Neural cell (in vitro differentiated cells): Measurements from ENCODE around the gene NFE2. TPM values are rescaled to one million over a fixed set of nuclear protein-coding genes. Genes with fewer than 3 reads are reported as not detected.

ENCODE experiments used
- H2AFZ ChIP-seq: fragments of 200-600, 300-800 bp; sonication (generic), shearing (Covaris generic); 2 replicates; pipeline ENCODE4 v1.6.0; 2014; ENCODE audit warnings: low read depth, mild to moderate bottlenecking, antibody characterized with exemption, low read length, moderate library complexity
- H3F3A ChIP-seq: fragments of 200-600 bp; shearing (Covaris generic); 2 replicates; pipeline ENCODE4 v1.6.1; 2016; ENCODE audit warnings: mild to moderate bottlenecking, moderate library complexity, mixed read lengths, antibody characterized with exemption, low read length; ENCODE audit not compliant: insufficient read depth, poor library complexity, severe bottlenecking
- H3K27ac ChIP-seq: fragments of 200-600, 300-800 bp; sonication (generic), shearing (Covaris generic); 2 replicates; pipeline ENCODE4 v1.5.1; 2014; ENCODE audit warnings: mild to moderate bottlenecking, low read length, moderate library complexity
- H3K27me3 ChIP-seq: fragments of 300-800, 200-600 bp; sonication (generic), shearing (Covaris generic); 2 replicates; pipeline ENCODE4 v1.6.0; 2014; ENCODE audit warnings: mild to moderate bottlenecking, low read depth, low read length, moderate library complexity; ENCODE audit not compliant: insufficient read depth
- H3K36me3 ChIP-seq: fragments of 300-800, 200-600 bp; sonication (generic), shearing (Covaris generic); 2 replicates; pipeline ENCODE4 v1.5.1; 2014; ENCODE audit warnings: mild to moderate bottlenecking, antibody characterized with exemption, low read length, moderate library complexity; ENCODE audit not compliant: insufficient read depth
- H3K4me2 ChIP-seq: fragments of 300-800, 200-600 bp; sonication (generic), shearing (Covaris generic); 2 replicates; pipeline ENCODE4 v1.6.0; 2014; ENCODE audit warnings: mild to moderate bottlenecking, low read length
- H3K4me3 ChIP-seq: fragments of 300-800, 200-600 bp; sonication (generic), shearing (Covaris generic); 2 replicates; pipeline ENCODE4 v1.5.1; 2014; ENCODE audit warnings: mild to moderate bottlenecking, low read length, moderate library complexity
- H3K79me2 ChIP-seq: fragments of 200-600 bp; shearing (Covaris generic); replicated peaks from 2 replicates; pipeline ENCODE4 v1.6.0; 2014; ENCODE audit warnings: mild to moderate bottlenecking, low read length, moderate library complexity; ENCODE audit not compliant: insufficient read depth
- H3K9ac ChIP-seq: fragments of 300-800, 200-600 bp; sonication (generic), shearing (Covaris generic); 2 replicates; pipeline ENCODE4 v1.6.1; 2016; ENCODE audit warnings: mild to moderate bottlenecking, low read length, mixed read lengths
- H3K9me2 ChIP-seq: fragments of 200-600 bp; shearing (Covaris generic); 2 replicates; pipeline ENCODE4 v1.6.1; 2016; ENCODE audit warnings: mild to moderate bottlenecking, low read length, mixed read lengths; ENCODE audit not compliant: insufficient read depth
- H3K9me3 ChIP-seq: fragments of 200-600, 300-800 bp; sonication (generic), shearing (Covaris generic); 2 replicates; pipeline ENCODE4 v1.6.1; 2016; ENCODE audit warnings: mild to moderate bottlenecking, mixed run types, low read length, moderate library complexity, mixed read lengths
- H4K20me1 ChIP-seq: fragments of 200-600 bp; shearing (Covaris generic); 2 replicates; pipeline ENCODE4 v1.6.1; 2016; ENCODE audit warnings: mild to moderate bottlenecking, mixed run types; ENCODE audit not compliant: insufficient read depth
- EP300 ChIP-seq: fragments of 450-650 bp; conservative IDR thresholded peaks from 2 replicates; pipeline ENCODE4 v1.6.1; 2014; ENCODE audit warnings: antibody characterized with exemption, mild to moderate bottlenecking, moderate library complexity; ENCODE audit not compliant: poor library complexity, severe bottlenecking
- EZH2 ChIP-seq: fragments of 200-600, 300-800 bp; shearing (Covaris generic), sonication (generic); IDR thresholded peaks from 2 replicates; pipeline ENCODE4 v1.6.1; 2014; ENCODE audit warnings: antibody characterized with exemption, low read length, borderline replicate concordance, mild to moderate bottlenecking; ENCODE audit not compliant: insufficient read depth, poor library complexity, severe bottlenecking
- MXI1 ChIP-seq: fragments of 450-650 bp; conservative IDR thresholded peaks from 2 replicates; pipeline ENCODE4 v1.6.1; 2014; ENCODE audit warnings: antibody characterized with exemption, mild to moderate bottlenecking; ENCODE audit not compliant: poor library complexity, severe bottlenecking
- POLR2AphosphoS5 ChIP-seq: IDR thresholded peaks from 2 replicates; pipeline ENCODE4 v1.6.1; 2012
- RAD21 ChIP-seq: fragments of 450-650 bp; conservative IDR thresholded peaks from 2 replicates; pipeline ENCODE4 v1.6.1; 2014; ENCODE audit warnings: antibody characterized with exemption, mild to moderate bottlenecking, moderate library complexity
- REST ChIP-seq: IDR thresholded peaks from 2 replicates; pipeline ENCODE4 v1.6.1; 2012; ENCODE audit warnings: borderline replicate concordance
- SMC3 ChIP-seq: fragments of 450-650 bp; conservative IDR thresholded peaks from 2 replicates; pipeline ENCODE4 v1.6.1; 2014; ENCODE audit warnings: antibody characterized with exemption, mild to moderate bottlenecking, moderate library complexity; ENCODE audit not compliant: poor library complexity
- TAF1 ChIP-seq: IDR thresholded peaks from 2 replicates; pipeline ENCODE4 v1.6.1; 2012; ENCODE audit warnings: low read depth
- polyA plus RNA-seq: library from polyadenylated mRNA; depleted of rRNA; stranded (reverse); fragments of >200 nt; gene quantifications from 2 replicates; pipeline ENCODE4 v1.2.3, GENCODE V29; 2014
- TF ChIP-seq, protein P1 (sequence below): fragments of 450-650 bp; IDR thresholded peaks from 2 replicates; pipeline ENCODE4 v1.5.1; 2014; ENCODE audit warnings: antibody characterized with exemption, mild to moderate bottlenecking, moderate library complexity; ENCODE audit not compliant: poor library complexity, severe bottlenecking

Gene NFE2
- polyA plus RNA-seq, 1 donor from 2014 or later, result not detected

GRCh38 chr12:54270345-54270744, 30.5 kb downstream of the NFE2 start:
- Histone ChIP-seq H3K4me3 (no peak overlapping the region), H3K27me3 (no peaks in the 10 kb centered on the region), H3K27ac (no peak overlapping the region), H3K9ac (no peak overlapping the region), H3K79me2 (peaks cover 40% of the 10 kb centered on the region), H3K9me2 (no peaks in the 10 kb centered on the region), H3K4me2 (no peak overlapping the region), H3K36me3 (no peaks in the 10 kb centered on the region), H3F3A (no peaks in the 10 kb centered on the region), H2AFZ (no peak overlapping the region), H3K9me3 (no peaks in the 10 kb centered on the region), H4K20me1 (no peaks in the 10 kb centered on the region)
- TF ChIP-seq EP300, result no peak
- TF ChIP-seq REST, result no peak
- TF ChIP-seq POLR2AphosphoS5, result no peak
- TF ChIP-seq, protein P1, sequence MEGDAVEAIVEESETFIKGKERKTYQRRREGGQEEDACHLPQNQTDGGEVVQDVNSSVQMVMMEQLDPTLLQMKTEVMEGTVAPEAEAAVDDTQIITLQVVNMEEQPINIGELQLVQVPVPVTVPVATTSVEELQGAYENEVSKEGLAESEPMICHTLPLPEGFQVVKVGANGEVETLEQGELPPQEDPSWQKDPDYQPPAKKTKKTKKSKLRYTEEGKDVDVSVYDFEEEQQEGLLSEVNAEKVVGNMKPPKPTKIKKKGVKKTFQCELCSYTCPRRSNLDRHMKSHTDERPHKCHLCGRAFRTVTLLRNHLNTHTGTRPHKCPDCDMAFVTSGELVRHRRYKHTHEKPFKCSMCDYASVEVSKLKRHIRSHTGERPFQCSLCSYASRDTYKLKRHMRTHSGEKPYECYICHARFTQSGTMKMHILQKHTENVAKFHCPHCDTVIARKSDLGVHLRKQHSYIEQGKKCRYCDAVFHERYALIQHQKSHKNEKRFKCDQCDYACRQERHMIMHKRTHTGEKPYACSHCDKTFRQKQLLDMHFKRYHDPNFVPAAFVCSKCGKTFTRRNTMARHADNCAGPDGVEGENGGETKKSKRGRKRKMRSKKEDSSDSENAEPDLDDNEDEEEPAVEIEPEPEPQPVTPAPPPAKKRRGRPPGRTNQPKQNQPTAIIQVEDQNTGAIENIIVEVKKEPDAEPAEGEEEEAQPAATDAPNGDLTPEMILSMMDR, result no peak
- TF ChIP-seq SMC3, result no peak
- no peak for TF ChIP-seq TAF1
- no peak for TF ChIP-seq MXI1
- no peak for TF ChIP-seq EZH2
- TF ChIP-seq RAD21, result no peak

- Histone ChIP-seq H4K20me1 (no peaks in the 10 kb centered on the region), H3K36me3 (no peaks in the 10 kb centered on the region), H2AFZ (no peak overlapping the region), H3K27ac (no peak overlapping the region), H3K9me2 (no peaks in the 10 kb centered on the region), H3K27me3 (no peaks in the 10 kb centered on the region), H3K79me2 (peaks cover 49% of the 10 kb centered on the region), H3K4me3 (no peak overlapping the region), H3K9ac (no peak overlapping the region), H3K9me3 (no peaks in the 10 kb centered on the region), H3K4me2 (no peak overlapping the region), H3F3A (no peaks in the 10 kb centered on the region)
- TF ChIP-seq MXI1, result no peak
Measured at GRCh38 chr12:54266852-54267251, 34.0 kb downstream of the NFE2 start.

DNA sequence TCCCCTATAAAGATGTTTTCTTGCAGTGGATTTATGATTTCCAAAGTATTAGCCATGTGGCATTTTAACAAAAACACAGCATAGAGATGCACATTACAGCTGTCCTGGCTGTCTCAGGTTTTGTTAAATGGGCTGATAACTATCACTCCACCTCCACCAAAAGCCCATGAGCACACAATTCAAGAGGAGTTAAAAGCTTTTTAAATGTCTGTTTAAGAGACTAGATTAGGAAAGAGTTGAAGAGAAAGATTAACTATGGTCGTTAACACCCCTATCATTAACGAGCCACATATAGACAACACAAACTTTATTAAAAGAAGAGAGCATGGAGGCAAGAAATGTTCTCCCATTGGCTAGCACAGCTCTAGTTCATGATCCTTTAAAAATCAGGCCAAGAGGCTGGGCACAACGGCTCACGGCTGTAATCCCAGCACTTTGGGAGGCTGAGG, 35.4 kb downstream of the NFE2 start:
- H3K79me2 ChIP-seq, result peaks cover 49% of the 10 kb centered on the region
- H3K9me3 ChIP-seq, result no peaks in the 10 kb centered on the region
- H3K9ac ChIP-seq, result no peak overlapping the region
- peaks cover 3% of the 10 kb centered on the region for H3F3A ChIP-seq
- H3K4me2 ChIP-seq, result no peak overlapping the region
- no peaks in the 10 kb centered on the region for H3K27me3 ChIP-seq
- H4K20me1 ChIP-seq, result no peaks in the 10 kb centered on the region
- H3K36me3 ChIP-seq, result no peaks in the 10 kb centered on the region
- no peak overlapping the region for H3K4me3 ChIP-seq
- no peak overlapping the region for H2AFZ ChIP-seq
- no peak overlapping the region for H3K27ac ChIP-seq
- no peaks in the 10 kb centered on the region for H3K9me2 ChIP-seq
- TF ChIP-seq POLR2AphosphoS5, result no peak
- TF ChIP-seq TAF1, result no peak
- TF ChIP-seq REST, result no peak
- TF ChIP-seq SMC3, result no peak
- no peak for TF ChIP-seq MXI1
- TF ChIP-seq EZH2, result no peak
- TF ChIP-seq EP300, result no peak
- TF ChIP-seq, protein P1, result no peak
- no peak for TF ChIP-seq RAD21
